MM.1S (cell line): ENCODE measurements around the gene ITPRIP.

Experiments used
- DNase-seq: peaks from one replicate; pipeline ENCODE4 v3.0.0-alpha.2; 2015
- H2AFZ ChIP-seq: fragments of 300-600 bp; sonication (generic); 2 replicates; pipeline ENCODE4 v1.6.0; 2016; ENCODE audit warnings: antibody characterized with exemption, low read length
- H3F3A ChIP-seq: fragments of 300-600 bp; sonication (generic); 2 replicates; pipeline ENCODE4 v1.6.1; 2016; ENCODE audit warnings: mild to moderate bottlenecking, antibody characterized with exemption, low read length, moderate library complexity, mixed read lengths; ENCODE audit not compliant: insufficient read depth
- H3K27ac ChIP-seq: fragments of 300-600 bp; sonication (generic); 2 replicates; pipeline ENCODE4 v1.5.1; 2016; ENCODE audit warnings: mild to moderate bottlenecking, low read length
- H3K27me3 ChIP-seq: fragments of 300-600 bp; sonication (generic); replicated peaks from 2 replicates; pipeline ENCODE4 v1.6.0; 2016; ENCODE audit warnings: low read length; ENCODE audit not compliant: insufficient read depth
- H3K36me3 ChIP-seq: fragments of 300-600 bp; sonication (generic); replicated peaks from 2 replicates; pipeline ENCODE4 v1.6.1; 2016; ENCODE audit warnings: mild to moderate bottlenecking, low read length, mixed read lengths; ENCODE audit not compliant: insufficient read depth
- H3K4me1 ChIP-seq: fragments of 300-600 bp; sonication (generic); 2 replicates; pipeline ENCODE4 v1.6.1; 2016; ENCODE audit warnings: low read length, mixed read lengths
- H3K4me2 ChIP-seq: fragments of 300-600 bp; sonication (generic); 2 replicates; pipeline ENCODE4 v1.6.0; 2016; ENCODE audit warnings: low read depth, low read length
- H3K4me3 ChIP-seq: fragments of 300-600 bp; sonication (generic); 2 replicates; pipeline ENCODE4 v1.5.1; 2016; ENCODE audit warnings: low read length, mixed read lengths
- H3K79me2 ChIP-seq: fragments of 300-600 bp; sonication (generic); 2 replicates; pipeline ENCODE4 v1.6.1; 2016; ENCODE audit warnings: mixed run types, low read length, mixed read lengths
- H3K9ac ChIP-seq: fragments of 300-600 bp; sonication (generic); 2 replicates; pipeline ENCODE4 v1.6.1; 2016; ENCODE audit warnings: low read length, mixed read lengths
- H3K9me2 ChIP-seq: fragments of 300-600 bp; sonication (generic); replicated peaks from 2 replicates; pipeline ENCODE4 v1.6.1; 2016; ENCODE audit warnings: mild to moderate bottlenecking, low read length, mixed read lengths; ENCODE audit not compliant: insufficient read depth
- H3K9me3 ChIP-seq: fragments of 300-600 bp; sonication (generic); replicated peaks from 2 replicates; pipeline ENCODE4 v1.6.1; 2016; ENCODE audit warnings: mild to moderate bottlenecking, low read length, mixed read lengths; ENCODE audit not compliant: insufficient read depth
- H4K20me1 ChIP-seq: fragments of 300-600 bp; sonication (generic); 2 replicates; pipeline ENCODE4 v1.6.1; 2016; ENCODE audit warnings: mild to moderate bottlenecking, low read length, moderate library complexity, mixed read lengths; ENCODE audit not compliant: insufficient read depth
- EZH2 ChIP-seq: fragments of 300-600 bp; sonication (generic); optimal IDR thresholded peaks from 2 replicates; pipeline ENCODE3; 2017; ENCODE audit warnings: low read depth, mild to moderate bottlenecking, antibody characterized with exemption, low read length, mixed read lengths
- EZH2phosphoT487 ChIP-seq: fragments of 300-600 bp; sonication (generic); IDR thresholded peaks from 2 replicates; pipeline ENCODE4 v1.6.1; 2018; ENCODE audit warnings: antibody characterized with exemption, low read length
- TF ChIP-seq, protein P1 (sequence below): fragments of 300-600 bp; sonication (generic); IDR thresholded peaks from 2 replicates; pipeline ENCODE4 v1.5.1; 2016; ENCODE audit warnings: antibody characterized with exemption, low read length, mixed read lengths

Gene ITPRIP

DNA sequence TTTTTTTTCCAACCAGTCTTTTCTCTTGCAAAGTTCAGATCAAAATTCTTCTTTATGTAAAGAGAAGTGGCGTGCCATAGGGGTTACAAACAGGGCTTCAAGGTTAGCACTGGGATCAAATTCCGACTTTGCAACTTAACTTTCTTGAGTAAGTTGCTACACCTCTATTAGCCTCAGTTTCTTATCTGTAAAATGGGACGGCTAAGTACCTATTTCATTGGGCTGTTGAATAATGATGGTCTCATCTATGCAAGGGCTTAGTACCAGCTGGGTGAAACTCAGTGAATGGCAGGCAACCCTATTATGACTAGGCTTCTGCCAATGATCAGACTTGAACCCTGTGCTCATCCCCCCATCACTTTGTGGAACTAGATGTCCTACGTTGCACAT lies 33.9 kb downstream of the ITPRIP start:
- H3K9me3 ChIP-seq = no peaks in the 10 kb centered on the region
- H3K9me2 ChIP-seq = no peaks in the 10 kb centered on the region
- no peaks in the 10 kb centered on the region for H3K79me2 ChIP-seq
- no peak overlapping the region for H3K4me2 ChIP-seq
- no peak overlapping the region for H3K9ac ChIP-seq
- DNase-seq = no peak
- peaks cover 29% of the 10 kb centered on the region; the same call in 1 of the 2 replicates for H3F3A ChIP-seq
- TF ChIP-seq EZH2 (no peak), EZH2phosphoT487 (no peak)
- TF ChIP-seq, protein P1, sequence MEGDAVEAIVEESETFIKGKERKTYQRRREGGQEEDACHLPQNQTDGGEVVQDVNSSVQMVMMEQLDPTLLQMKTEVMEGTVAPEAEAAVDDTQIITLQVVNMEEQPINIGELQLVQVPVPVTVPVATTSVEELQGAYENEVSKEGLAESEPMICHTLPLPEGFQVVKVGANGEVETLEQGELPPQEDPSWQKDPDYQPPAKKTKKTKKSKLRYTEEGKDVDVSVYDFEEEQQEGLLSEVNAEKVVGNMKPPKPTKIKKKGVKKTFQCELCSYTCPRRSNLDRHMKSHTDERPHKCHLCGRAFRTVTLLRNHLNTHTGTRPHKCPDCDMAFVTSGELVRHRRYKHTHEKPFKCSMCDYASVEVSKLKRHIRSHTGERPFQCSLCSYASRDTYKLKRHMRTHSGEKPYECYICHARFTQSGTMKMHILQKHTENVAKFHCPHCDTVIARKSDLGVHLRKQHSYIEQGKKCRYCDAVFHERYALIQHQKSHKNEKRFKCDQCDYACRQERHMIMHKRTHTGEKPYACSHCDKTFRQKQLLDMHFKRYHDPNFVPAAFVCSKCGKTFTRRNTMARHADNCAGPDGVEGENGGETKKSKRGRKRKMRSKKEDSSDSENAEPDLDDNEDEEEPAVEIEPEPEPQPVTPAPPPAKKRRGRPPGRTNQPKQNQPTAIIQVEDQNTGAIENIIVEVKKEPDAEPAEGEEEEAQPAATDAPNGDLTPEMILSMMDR = no peak
- no peaks in the 10 kb centered on the region for H4K20me1 ChIP-seq
- no peak overlapping the region for H3K4me3 ChIP-seq
- H3K4me1 ChIP-seq = peaks cover 35% of the 10 kb centered on the region
- no peaks in the 10 kb centered on the region for H3K36me3 ChIP-seq
- no peak overlapping the region for H3K27ac ChIP-seq
- H3K27me3 ChIP-seq = no peaks in the 10 kb centered on the region
- no peak overlapping the region for H2AFZ ChIP-seq

DNA sequence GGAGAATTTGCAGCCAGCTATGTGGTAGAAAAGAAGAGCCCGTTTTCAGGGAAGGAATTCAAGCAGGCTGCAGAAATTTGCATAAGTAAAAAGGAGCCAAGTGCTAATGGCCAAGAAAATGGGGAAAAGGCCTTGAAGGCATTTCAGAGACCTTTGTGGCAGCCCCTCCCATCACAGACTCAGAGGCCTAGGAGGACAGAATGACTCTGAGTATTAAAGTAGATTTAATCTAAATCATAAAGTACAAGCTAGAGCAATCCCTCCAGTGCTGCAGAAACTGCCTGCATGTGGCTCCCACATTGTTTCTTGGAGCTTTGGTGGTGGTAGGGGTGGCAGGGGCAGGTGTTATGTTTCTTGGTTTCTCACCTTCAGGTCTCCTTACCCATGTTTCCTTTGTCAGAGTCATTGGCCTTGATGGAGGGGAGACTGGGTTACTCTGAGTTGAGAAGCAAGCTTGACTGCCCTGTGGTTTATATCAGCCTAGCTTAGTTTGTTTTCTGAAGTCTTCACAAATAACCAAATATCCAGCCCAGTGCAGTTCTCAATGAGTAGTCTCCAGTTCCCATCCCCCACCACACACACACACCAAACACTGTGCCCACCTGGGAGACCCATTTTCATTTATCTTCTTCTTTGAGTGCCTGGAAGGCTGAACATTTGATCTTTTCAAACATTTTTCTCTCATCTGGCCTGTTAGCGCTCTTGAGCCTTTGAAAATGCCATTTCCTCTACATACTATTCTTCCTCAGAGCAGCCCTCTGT lies 34.5 kb downstream of the ITPRIP start:
- no peak overlapping the region for H2AFZ ChIP-seq
- no peak for DNase-seq
- no peak overlapping the region for H3K27ac ChIP-seq
- H3K9me3 ChIP-seq = no peaks in the 10 kb centered on the region
- H3K79me2 ChIP-seq = no peaks in the 10 kb centered on the region
- no peaks in the 10 kb centered on the region for H3K9me2 ChIP-seq
- H4K20me1 ChIP-seq = no peaks in the 10 kb centered on the region
- TF ChIP-seq, protein P1 = no peak
- no peak for TF ChIP-seq EZH2phosphoT487
- TF ChIP-seq EZH2 = no peak
- no peaks in the 10 kb centered on the region for H3K36me3 ChIP-seq
- no peak overlapping the region for H3K4me2 ChIP-seq
- H3F3A ChIP-seq = peaks cover 26% of the 10 kb centered on the region; the same call in 1 of the 2 replicates
- H3K4me1 ChIP-seq = peaks cover 33% of the 10 kb centered on the region
- no peak overlapping the region for H3K9ac ChIP-seq
- no peaks in the 10 kb centered on the region for H3K27me3 ChIP-seq
- H3K4me3 ChIP-seq = no peak overlapping the region

DNA sequence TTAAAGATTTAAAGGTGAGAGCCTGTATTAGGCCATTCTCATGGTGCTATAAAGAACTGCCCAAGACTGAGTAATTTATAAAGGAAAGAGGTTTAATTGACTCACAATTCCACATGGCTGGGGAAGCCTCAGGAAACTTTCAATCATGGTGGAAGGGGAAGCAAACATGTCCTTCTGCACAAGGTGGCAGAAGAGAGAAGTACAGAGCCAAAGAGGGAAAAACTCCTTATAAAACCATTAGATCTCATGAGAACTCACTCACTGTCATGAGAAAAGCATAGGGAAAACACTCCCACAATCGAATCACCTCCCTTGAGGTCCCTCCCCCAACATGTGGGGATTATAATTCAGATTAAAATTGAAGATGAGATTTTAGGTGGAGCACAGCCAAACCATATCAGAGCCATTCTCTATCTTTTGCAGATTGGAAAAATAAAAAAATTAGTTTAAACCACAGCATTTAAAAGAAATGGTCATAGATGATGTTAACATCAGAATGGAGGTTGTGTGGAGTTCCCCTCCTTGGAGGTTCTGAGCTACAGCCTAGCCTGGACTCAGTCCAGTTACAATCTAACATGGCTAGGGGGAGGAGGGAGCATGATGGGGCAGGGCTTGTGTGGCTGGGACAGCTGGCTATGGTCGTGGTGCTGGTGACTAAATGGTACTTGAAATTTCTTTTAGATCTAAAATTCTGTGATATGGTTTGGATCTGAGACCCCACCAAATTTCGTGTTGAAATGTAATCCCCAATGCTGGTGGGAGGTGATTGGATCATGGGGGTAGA lies 36.2 kb downstream of the ITPRIP start:
- no peaks in the 10 kb centered on the region for H3K36me3 ChIP-seq
- TF ChIP-seq, protein P1 = no peak
- TF ChIP-seq EZH2 = no peak
- TF ChIP-seq EZH2phosphoT487 = no peak
- no peaks in the 10 kb centered on the region for H4K20me1 ChIP-seq
- H3F3A ChIP-seq = peaks cover 15% of the 10 kb centered on the region; the same call in 1 of the 2 replicates
- no peak overlapping the region for H3K27ac ChIP-seq
- no peak overlapping the region for H3K4me2 ChIP-seq
- DNase-seq = no peak
- no peak overlapping the region for H3K4me3 ChIP-seq
- no peak overlapping the region for H3K9ac ChIP-seq
- H2AFZ ChIP-seq = no peak overlapping the region
- H3K4me1 ChIP-seq = peaks cover 18% of the 10 kb centered on the region
- no peaks in the 10 kb centered on the region for H3K9me2 ChIP-seq
- H3K27me3 ChIP-seq = no peaks in the 10 kb centered on the region
- no peaks in the 10 kb centered on the region for H3K9me3 ChIP-seq
- no peaks in the 10 kb centered on the region for H3K79me2 ChIP-seq
